MG63 (cell line): Measurements from ENCODE around the gene SHOC1. TPM values are rescaled to one million over a fixed set of nuclear protein-coding genes. Genes with fewer than 3 reads are reported as not detected.
A peak's percentile ranks its signal among the peaks of the same experiment; 100 is the strongest.

Experiments
- DNase-seq: peaks from one replicate; pipeline ENCODE4 v3.0.0-alpha.2; 2020
- H3K27me3 ChIP-seq: fragments of 250-450 bp; sonication (Bioruptor Pico); 2 replicates; pipeline ENCODE4 v1.5.1; 2020; ENCODE audit warnings: mild to moderate bottlenecking, moderate library complexity
- H3K36me3 ChIP-seq: fragments of 250-450 bp; sonication (Bioruptor Pico); 2 replicates; pipeline ENCODE4 v1.5.1; 2020; ENCODE audit warnings: mild to moderate bottlenecking, moderate library complexity
- H3K4me3 ChIP-seq: fragments of 250-450 bp; sonication (Bioruptor Pico); 2 replicates; pipeline ENCODE4 v1.5.1; 2020; ENCODE audit warnings: mild to moderate bottlenecking, moderate library complexity
- H3K9me3 ChIP-seq: fragments of 250-450 bp; sonication (Bioruptor Pico); 2 replicates; pipeline ENCODE4 v1.5.1; 2020; ENCODE audit warnings: mild to moderate bottlenecking, moderate library complexity
- total RNA-seq: library from RNA; depleted of rRNA; stranded (reverse); fragments of >200 nt; shearing (Covaris generic); gene quantifications from 2 replicates; pipeline ENCODE4 v1.2.3, GENCODE V29; 2014; ENCODE audit warnings: low replicate concordance; rRNA removed

SHOC1 gene
- not detected in 2 replicates for total RNA-seq

- DNase-seq: no peak
- Histone ChIP-seq H3K36me3 (no peaks in the 10 kb centered on the region), H3K4me3 (no peak within 1 kb of the TSS), H3K27me3 (no peaks in the 10 kb centered on the region), H3K9me3 (no peaks in the 10 kb centered on the region)
Measured at GRCh38 chr9:111794835-111795556, at the start of gene SHOC1. TSS of gene SHOC1 (minus strand) at chr9:111794937. CDS start at chr9:111791418, 3,519 bp downstream.

- Histone ChIP-seq H3K9me3 (peaks cover 6% of the 10 kb centered on the region; the same call in 1 of the 2 replicates), H3K36me3 (no peaks in the 10 kb centered on the region), H3K27me3 (no peaks in the 10 kb centered on the region), H3K4me3 (no peak overlapping the region)
- peak; percentile 22 for DNase-seq
Measured at GRCh38 chr9:111843971-111844370, 49.2 kb upstream of the SHOC1 start.

GRCh38 chr9:111842313-111842712 lies 47.6 kb upstream of the SHOC1 start:
- DNase-seq: no peak
- Histone ChIP-seq H3K27me3 (no peaks in the 10 kb centered on the region), H3K4me3 (no peak overlapping the region), H3K36me3 (no peaks in the 10 kb centered on the region), H3K9me3 (peaks cover 6% of the 10 kb centered on the region; the same call in 1 of the 2 replicates)

GRCh38 chr9:111840442-111840841 lies 45.7 kb upstream of the SHOC1 start:
- Histone ChIP-seq H3K9me3 (peaks cover 6% of the 10 kb centered on the region; the same call in 1 of the 2 replicates), H3K36me3 (no peaks in the 10 kb centered on the region), H3K27me3 (no peaks in the 10 kb centered on the region), H3K4me3 (no peak overlapping the region)
- no peak for DNase-seq

- Histone ChIP-seq H3K9me3 (peaks cover 6% of the 10 kb centered on the region; the same call in 1 of the 2 replicates), H3K36me3 (no peaks in the 10 kb centered on the region), H3K27me3 (no peaks in the 10 kb centered on the region), H3K4me3 (no peak overlapping the region)
- DNase-seq: no peak
Measured at GRCh38 chr9:111839987-111840386, 45.2 kb upstream of the SHOC1 start.

GRCh38 chr9:111839387-111839786 lies 44.6 kb upstream of the SHOC1 start:
- H3K27me3 ChIP-seq: no peaks in the 10 kb centered on the region
- no peak for DNase-seq
- no peaks in the 10 kb centered on the region for H3K36me3 ChIP-seq
- peaks cover 6% of the 10 kb centered on the region; the same call in 1 of the 2 replicates for H3K9me3 ChIP-seq
- no peak overlapping the region for H3K4me3 ChIP-seq

GRCh38 chr9:111838439-111838838 lies 43.7 kb upstream of the SHOC1 start:
- DNase-seq: no peak
- Histone ChIP-seq H3K36me3 (no peaks in the 10 kb centered on the region), H3K27me3 (no peaks in the 10 kb centered on the region), H3K4me3 (no peak overlapping the region), H3K9me3 (peaks cover 6% of the 10 kb centered on the region; the same call in 1 of the 2 replicates)

GRCh38 chr9:111836311-111836710 lies 41.6 kb upstream of the SHOC1 start:
- H3K27me3 ChIP-seq: no peaks in the 10 kb centered on the region
- no peak overlapping the region for H3K4me3 ChIP-seq
- DNase-seq: no peak
- no peaks in the 10 kb centered on the region for H3K36me3 ChIP-seq
- H3K9me3 ChIP-seq: peaks cover 6% of the 10 kb centered on the region; the same call in 1 of the 2 replicates

GRCh38 chr9:111833941-111834340 lies 39.2 kb upstream of the SHOC1 start:
- Histone ChIP-seq H3K9me3 (no peaks in the 10 kb centered on the region), H3K4me3 (no peak overlapping the region), H3K36me3 (no peaks in the 10 kb centered on the region), H3K27me3 (no peaks in the 10 kb centered on the region)
- DNase-seq: no peak

- no peaks in the 10 kb centered on the region for H3K9me3 ChIP-seq
- no peak overlapping the region for H3K4me3 ChIP-seq
- DNase-seq: peak; percentile 26
- H3K36me3 ChIP-seq: no peaks in the 10 kb centered on the region
- no peaks in the 10 kb centered on the region for H3K27me3 ChIP-seq
Measured at GRCh38 chr9:111832449-111832848, 37.7 kb upstream of the SHOC1 start.

GRCh38 chr9:111831371-111832108 lies 36.8 kb upstream of the SHOC1 start:
- Histone ChIP-seq H3K9me3 (no peaks in the 10 kb centered on the region), H3K36me3 (no peaks in the 10 kb centered on the region), H3K27me3 (no peaks in the 10 kb centered on the region), H3K4me3 (no peak overlapping the region)
- DNase-seq: no peak

GRCh38 chr9:111828193-111828592 lies 33.5 kb upstream of the SHOC1 start:
- DNase-seq: no peak
- H3K27me3 ChIP-seq: no peaks in the 10 kb centered on the region
- H3K36me3 ChIP-seq: no peaks in the 10 kb centered on the region
- no peaks in the 10 kb centered on the region for H3K9me3 ChIP-seq
- no peak overlapping the region for H3K4me3 ChIP-seq

GRCh38 chr9:111825468-111826145 lies 30.9 kb upstream of the SHOC1 start:
- H3K36me3 ChIP-seq: no peaks in the 10 kb centered on the region
- no peaks in the 10 kb centered on the region for H3K9me3 ChIP-seq
- DNase-seq: no peak
- no peaks in the 10 kb centered on the region for H3K27me3 ChIP-seq
- no peak overlapping the region for H3K4me3 ChIP-seq

GRCh38 chr9:111821006-111821528 lies 26.3 kb upstream of the SHOC1 start:
- no peak for DNase-seq
- H3K36me3 ChIP-seq: no peaks in the 10 kb centered on the region
- no peaks in the 10 kb centered on the region for H3K9me3 ChIP-seq
- H3K4me3 ChIP-seq: no peak overlapping the region
- no peaks in the 10 kb centered on the region for H3K27me3 ChIP-seq

- Histone ChIP-seq H3K27me3 (no peaks in the 10 kb centered on the region), H3K9me3 (no peaks in the 10 kb centered on the region), H3K36me3 (no peaks in the 10 kb centered on the region), H3K4me3 (no peak overlapping the region)
- DNase-seq: no peak
Measured at GRCh38 chr9:111819360-111819759, 24.6 kb upstream of the SHOC1 start.

- Histone ChIP-seq H3K4me3 (no peak overlapping the region), H3K9me3 (no peaks in the 10 kb centered on the region), H3K27me3 (no peaks in the 10 kb centered on the region), H3K36me3 (no peaks in the 10 kb centered on the region)
- DNase-seq: no peak
Measured at GRCh38 chr9:111815285-111816070, 20.7 kb upstream of the SHOC1 start.
